ENCODE data around the gene MFSD11.
"Not testable (repeated sequence)": the region's sequence is repeated elsewhere in the genome, so short reads cannot be mapped to it uniquely, and the experiment has no call there.

Gene MFSD11

DNA sequence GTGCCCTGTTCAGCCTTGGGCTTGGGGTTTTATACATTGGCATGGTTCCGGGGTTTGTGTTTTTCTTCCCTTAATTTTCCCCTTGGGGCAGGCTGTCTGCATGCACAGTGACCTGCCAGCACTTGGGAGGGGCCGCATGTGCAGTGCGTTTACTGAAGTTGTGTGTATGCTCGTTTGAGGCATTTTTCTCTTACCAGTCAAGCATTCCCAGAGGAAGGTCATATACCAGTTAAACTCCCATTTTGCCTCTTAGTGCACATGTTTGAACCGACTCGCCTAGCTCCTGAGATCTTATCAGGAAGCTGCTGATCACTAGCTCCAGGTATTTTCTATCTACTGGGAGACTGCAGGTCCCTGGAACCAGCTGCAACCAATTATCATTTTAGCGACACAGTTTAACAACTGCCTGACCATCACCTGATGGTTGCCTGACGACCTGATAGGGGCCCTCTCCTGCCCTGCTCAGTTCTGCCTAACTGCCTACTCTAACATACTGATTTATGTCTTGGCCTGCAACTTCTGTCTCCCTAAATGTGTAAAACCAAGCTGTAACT, 51.4 kb downstream of the MFSD11 start:
- DNase-seq (ENCODE audit: low read depth, low spot score): no peak
- no peak overlapping the region for H3K27ac ChIP-seq

DNA sequence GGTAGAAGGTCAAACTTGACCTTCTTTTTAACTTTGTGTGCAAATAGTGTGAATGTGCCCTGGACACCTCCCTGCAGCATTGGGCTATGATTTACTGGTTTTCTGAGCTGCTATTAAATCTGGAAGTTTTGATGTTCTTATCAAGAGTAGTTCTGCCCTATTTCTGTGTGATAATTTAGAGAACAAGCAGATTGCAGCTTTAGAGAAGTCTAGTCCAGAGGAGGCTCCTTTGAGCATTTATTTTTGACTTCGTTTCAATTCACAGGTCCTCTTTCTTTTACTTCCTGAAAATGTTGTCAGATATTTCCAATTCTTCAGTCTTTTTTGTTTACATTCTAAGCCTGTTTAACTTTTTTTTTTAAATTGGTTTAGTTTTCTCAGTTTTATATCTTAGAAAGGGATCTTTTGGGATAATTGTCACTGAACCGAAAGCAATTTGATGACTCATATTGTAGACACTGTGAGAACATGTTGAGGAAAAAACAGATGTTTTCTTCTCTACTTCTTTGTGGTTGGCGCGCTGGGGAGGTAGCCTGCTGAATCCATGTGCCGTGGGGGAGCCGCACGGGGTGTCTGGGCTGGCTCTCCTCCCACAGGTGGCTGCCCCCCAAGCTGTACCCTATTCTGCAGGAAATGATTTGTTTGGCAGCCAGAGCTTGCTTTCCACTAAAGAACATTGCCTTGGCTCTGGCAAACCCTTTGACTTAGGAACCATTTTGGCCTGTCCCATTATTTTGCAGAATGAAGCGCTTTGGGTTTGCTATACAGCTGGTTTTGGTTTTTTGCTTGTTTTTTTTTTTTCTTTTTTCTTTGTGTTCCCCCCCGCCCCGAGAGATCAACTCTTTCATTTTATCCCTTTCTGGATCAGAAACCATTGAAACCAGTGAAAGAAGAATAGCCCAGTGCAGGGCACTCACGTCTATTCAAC, 53.4 kb downstream of the MFSD11 start:
- no peak overlapping the region for H3K27ac ChIP-seq
- no peak for DNase-seq (ENCODE audit: low read depth, low spot score)

DNA sequence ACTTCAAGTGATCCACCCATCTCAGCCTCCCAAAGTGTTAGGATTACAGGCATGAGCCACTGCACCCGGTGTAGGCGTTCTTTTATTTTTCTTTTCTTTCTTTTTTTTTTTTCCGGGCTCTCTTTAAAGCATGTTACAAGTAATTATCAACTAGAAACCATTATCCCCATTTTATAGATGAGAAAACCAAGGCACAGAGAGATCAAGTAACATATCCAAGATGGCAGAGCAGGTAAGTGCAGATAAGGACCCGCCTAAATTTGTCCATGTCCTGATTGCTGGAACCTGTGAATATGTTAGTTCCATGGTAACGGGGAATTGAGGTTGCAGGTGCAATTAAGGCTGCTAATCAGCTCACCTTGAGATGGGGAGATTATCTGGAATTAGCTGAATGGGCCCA, 54.4 kb downstream of the MFSD11 start:
- H3K27ac ChIP-seq: no peak overlapping the region
- DNase-seq (ENCODE audit: low read depth, low spot score): no peak

DNA sequence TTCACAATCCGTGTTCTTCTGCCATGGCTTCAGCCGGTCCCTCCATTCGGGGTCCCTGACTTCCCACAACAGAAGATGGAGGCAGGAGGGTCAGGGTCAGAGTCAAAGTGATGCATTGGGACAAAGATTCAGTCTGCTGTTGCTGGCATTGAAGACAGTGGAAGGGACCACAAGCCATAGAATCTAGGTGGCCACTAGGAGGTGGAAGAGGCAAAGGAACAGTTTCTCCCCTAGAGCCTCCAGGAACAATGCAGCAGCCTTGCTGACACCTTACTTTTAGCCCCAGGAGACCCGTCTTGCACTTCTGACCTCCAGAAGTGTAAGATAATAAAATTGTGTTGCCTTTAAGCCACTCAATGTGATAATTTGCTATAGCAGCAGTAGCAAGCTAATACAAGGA, 55.9 kb downstream of the MFSD11 start:
- DNase-seq (ENCODE audit: low read depth, low spot score): no peak
- no peak overlapping the region for H3K27ac ChIP-seq

DNA sequence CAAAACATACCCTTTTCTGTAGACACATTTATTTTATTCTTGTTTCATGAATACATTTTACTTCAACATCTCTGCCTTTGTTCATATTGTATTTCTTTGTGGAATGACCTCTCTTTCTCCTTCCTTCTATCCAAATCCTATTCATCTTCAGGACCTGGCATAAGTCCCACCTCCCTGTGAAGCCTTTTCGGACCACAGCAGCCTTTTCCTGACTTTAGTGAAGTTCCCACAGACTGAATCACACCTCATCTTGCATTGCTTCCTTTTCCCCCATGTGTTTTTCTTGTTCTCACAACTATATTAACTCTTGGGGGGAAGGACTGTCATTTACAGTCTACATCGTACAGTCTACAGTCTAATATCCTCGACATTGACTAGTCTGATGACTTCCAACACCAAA, 58.2 kb downstream of the MFSD11 start:
- H3K27ac ChIP-seq: no peak overlapping the region

DNA sequence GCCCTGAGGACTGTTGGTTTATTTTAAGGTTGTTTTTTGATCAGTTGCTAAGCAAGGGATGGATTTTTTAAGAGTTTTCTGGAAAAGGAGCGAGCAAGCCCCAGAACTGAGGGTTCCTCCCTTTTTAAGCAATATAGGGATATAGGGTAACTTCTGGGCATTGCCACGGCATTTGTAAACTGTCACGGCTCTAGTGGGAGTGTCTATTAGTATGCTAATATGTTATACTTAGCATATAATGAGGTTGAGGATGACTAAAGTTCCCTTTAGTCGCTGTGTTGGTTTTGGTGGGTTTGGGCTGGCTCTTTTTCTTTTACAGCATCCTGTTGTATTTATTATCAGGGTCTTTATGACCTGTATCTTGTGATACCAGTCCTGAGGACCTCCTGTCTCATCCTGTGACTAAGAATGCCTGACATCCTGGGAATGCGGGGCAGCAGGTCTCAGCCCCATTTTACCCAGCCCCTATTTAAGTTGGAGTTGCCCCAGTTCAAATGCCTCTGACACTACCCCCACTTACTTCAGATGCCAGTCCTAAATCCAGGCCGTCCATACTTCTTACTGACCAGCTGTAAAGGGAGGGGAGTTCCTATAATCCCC, 59.4 kb downstream of the MFSD11 start:
- H3K27ac ChIP-seq: no peak overlapping the region
- DNase-seq (ENCODE audit: low read depth, low spot score): no peak

More for the DNA sequence above, 58.2 kb downstream of the MFSD11 start:
- no peak for DNase-seq (ENCODE audit: low read depth, low spot score)

DNA sequence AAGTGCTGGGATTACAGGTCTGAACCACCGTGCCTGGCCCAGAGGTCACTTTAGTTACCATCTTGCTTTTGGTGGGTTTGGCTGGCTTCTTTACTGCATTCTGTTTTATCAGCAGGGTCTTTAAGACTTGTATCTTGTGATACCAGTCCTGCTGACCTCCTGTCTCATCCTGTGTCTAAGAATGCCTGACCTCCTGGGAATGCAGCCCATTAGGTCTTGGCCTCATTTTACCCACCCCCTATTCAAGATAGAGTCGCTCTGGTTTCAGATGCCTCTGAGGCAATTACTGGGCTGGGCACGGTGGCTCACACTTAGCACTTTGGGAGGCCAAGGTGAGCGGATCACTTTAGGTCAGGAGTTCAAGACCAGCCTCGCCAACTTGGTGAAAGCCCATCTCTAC, 63.8 kb downstream of the MFSD11 start:
- H3K27ac ChIP-seq: no peak overlapping the region
- DNase-seq (ENCODE audit: low read depth, low spot score): no peak

DNA sequence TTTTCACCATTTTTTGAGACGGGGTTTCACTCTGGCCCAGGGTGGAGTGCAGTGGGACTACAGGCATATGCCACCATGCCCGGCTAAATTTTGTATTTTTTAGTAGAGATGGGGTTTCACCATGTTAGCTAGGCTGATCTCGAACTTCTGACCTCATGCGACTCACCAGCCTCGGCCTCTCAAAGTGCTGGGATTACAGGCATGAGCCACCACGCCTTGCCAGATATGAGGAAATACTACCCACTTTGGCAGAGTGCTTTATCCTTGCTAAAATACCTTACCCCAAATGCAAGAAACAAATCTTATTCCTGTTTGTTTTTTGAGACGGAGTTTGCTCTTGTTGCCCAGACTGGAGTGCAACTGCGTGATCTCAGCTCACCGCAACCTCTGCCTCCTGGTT, 67.4 kb downstream of the MFSD11 start:
- no peak for DNase-seq (ENCODE audit: low read depth, low spot score)
- H3K27ac ChIP-seq: no peak overlapping the region

DNA sequence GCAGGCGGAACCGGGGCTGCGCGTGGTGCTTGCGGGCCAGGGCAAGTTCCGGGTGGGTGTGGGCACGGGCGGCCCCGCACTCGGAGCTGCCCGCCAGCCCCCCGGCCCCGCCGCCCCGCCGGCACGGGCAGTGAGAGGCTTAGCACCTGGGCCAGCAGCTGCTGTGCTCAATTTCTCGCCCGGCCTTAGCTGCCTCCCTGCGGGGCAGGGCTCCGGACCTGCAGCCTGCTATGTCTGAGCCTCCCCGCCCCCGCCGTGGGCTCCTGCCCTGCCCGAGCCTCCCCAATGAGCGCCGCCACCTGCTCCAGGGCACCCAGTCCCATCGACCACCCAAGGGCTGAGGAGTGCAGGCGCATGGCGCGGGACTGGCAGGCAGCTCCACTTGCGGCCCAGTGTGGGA, 68.2 kb downstream of the MFSD11 start:
- not testable (repeated sequence) for DNase-seq (ENCODE audit: low read depth, low spot score)

DNA sequence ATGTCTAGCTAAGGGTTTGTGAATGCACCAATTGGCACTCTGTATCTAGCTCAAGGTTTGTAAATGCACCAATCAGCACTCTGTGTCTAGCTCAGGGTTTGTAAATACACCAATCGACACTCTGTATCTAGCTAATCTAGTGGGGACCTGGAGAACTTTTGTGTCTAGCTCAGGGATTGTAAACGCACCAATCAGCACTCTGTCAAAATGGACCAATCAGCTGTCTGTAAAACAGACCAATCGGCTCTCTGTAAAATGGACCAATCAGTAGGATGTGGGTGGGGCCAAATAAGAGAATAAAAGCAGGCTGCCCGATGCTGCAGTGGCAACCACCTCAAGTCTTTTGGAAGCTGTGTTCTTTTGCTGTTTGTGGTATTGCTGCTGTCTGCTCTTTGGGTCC, 68.8 kb downstream of the MFSD11 start:
- not testable (repeated sequence) for DNase-seq (ENCODE audit: low read depth, low spot score); H3K27ac ChIP-seq

More for the DNA sequence above, 68.2 kb downstream of the MFSD11 start:
- H3K27ac ChIP-seq: not testable (repeated sequence)

DNA sequence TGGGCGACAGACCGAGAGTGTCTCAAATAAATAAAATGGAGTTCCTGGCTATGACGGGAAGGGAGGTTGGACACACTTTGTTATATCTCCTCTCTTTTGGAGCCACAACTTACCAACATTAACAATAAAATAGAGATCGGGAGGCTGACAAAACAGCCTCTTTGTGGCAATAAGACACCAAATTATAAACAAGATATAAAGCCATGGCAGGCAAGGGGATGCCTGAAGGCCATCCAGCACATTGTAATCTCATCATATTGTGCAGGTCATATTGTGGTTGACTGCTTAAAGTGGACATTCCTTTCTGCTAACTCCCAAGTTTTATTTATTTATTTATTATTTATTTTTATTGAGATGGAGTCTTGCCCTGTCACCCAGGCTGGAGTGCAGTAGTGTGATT, 70.4 kb downstream of the MFSD11 start:
- no peak overlapping the region for H3K27ac ChIP-seq

DNA sequence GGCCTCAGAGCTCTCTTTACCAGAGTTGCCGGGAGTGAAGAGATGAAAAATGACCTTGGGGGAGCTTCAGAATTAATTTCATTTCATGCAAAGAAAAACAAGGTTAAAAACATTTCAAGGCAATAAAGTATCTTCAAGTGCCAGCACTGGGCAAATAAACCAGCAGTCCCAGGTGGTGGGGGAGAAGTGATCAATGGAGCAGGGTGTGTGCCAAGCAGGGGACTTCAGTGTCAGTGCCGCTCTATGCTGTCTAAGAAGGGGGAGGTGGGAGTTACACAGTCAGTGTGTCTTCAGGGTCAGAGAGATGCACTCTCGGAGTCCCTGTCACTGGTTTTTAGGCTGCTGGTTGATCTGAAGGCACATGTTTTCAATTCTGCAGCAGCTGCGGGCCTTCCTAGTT, 73.0 kb downstream of the MFSD11 start:
- H3K27ac ChIP-seq: no peak overlapping the region
- no peak for DNase-seq (ENCODE audit: low read depth, low spot score)

More for the DNA sequence above, 70.4 kb downstream of the MFSD11 start:
- no peak for DNase-seq (ENCODE audit: low read depth, low spot score)

DNA sequence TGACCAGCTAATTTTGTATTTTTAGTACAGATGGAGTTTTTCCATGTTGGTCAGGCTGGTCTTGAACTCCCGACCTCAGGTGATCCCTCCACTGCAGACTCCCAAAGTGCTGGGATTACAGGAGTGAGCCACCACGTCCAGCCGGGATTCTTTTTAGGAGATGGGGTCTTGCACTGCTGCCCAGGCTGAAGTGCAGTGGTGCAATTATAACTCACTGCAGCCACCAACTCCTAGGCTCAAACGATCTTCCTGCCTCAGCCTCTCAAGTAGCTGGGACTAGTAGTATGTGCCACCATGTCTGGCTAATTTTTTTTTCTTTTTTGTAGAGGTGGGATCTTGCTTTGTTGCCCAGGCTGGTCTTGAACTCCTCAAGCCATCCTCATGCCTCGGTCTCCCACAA, 73.9 kb downstream of the MFSD11 start:
- DNase-seq (ENCODE audit: low read depth, low spot score): no peak
- no peak overlapping the region for H3K27ac ChIP-seq

DNA sequence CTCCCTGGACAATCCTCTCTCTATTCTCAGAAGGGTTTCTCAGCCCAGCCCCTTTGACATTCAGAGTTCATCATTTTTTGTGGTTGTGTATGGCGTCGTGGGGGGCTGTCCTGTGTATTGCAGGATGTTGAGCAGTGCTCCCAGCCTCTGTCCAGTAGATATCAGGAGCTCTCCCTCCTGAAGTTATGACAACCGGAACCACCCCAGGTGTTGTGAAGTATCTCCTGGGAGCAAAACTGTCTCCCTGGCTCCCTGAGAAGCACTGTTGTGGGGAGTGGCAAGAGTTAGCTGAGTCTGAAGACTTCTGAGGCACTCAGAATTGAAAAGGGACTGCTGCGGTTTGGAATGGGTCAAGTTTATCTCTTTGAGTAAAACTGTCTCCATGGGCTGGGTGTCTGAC, 74.3 kb downstream of the MFSD11 start:
- no peak for DNase-seq (ENCODE audit: low read depth, low spot score)
- H3K27ac ChIP-seq: no peak overlapping the region

DNA sequence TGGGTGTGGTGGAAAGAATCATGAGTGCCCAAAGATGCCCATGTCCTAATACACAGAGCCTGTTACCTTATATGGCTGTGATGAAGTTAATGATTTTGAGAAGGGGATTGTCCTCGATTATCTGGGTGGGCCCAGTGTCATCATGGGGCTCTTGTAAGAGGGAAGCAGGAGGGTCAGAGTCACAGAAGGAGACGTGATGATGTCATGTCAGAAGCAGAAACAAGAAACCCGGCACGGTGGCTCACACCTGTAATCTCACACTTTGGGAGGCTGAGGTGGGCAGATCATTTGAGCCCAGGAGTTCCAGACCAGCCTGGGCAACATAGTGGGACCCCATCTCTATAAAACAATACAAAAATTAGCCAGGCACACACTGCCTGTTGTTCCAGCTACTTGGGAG, 75.0 kb downstream of the MFSD11 start:
- DNase-seq (ENCODE audit: low read depth, low spot score): no peak
- H3K27ac ChIP-seq: no peak overlapping the region

DNA sequence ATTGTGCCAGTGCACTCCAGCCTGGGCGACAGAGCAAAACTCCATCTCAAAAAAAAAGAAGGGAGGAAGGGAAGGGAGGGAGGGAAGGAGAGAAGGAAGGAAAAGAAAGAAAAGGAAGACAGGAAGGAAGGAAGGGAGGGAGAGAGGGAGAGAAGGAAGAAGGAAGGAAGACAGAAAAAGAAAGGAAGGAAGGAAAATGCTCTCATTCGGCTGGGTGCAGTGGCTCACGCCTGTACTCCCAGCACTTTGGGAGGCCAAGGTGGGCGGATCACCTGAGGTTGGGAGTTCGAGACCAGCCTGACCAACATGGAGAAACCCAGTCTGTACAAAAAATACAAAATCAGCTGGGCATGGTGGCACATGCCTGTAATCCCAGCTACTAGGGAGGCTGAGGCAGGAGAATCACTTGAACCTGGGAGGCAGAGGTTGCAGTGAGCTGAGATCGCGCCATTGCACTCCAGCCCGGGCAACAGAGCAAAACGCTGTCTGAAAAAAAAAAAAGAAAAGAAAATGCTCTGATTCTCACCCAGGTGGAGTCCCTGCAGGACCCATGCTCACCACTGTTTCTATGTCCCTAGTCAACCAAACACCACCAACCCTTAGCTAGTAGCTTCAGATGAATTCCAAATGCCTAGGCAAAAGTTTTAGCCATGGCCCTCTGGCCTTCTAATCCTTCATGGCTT, 78.1 kb downstream of the MFSD11 start:
- not testable (repeated sequence) for H3K27ac ChIP-seq

DNA sequence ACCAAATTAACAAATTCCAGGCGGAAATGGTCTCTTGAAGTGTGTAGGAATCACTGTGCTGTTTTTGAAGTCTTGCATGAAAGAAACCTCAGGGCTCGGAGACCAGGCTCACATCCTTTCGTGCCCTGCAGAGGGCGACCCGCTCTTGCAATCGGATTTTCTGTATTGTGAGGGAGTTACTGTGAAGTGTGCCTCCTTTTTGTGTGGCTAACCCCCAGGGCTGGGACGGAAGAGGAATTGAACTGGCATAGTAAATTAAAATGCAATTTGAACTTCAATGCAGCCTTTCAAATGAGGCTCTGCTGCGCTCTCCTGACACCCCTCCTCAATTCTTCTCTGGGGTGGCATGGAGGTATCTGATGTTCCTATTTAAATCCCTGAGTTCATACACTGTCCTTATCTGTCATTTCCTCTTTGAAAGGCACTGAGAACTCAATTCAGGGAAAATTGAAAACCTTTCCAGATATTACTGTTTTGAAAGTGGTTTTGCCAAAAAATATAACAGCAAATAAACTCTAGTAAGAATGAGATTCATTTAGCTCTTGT, 78.7 kb downstream of the MFSD11 start:
- H3K27ac ChIP-seq: no peak overlapping the region
- DNase-seq (ENCODE audit: low read depth, low spot score): no peak

More for the DNA sequence above, 78.1 kb downstream of the MFSD11 start:
- not testable (repeated sequence) for DNase-seq (ENCODE audit: low read depth, low spot score)

DNA sequence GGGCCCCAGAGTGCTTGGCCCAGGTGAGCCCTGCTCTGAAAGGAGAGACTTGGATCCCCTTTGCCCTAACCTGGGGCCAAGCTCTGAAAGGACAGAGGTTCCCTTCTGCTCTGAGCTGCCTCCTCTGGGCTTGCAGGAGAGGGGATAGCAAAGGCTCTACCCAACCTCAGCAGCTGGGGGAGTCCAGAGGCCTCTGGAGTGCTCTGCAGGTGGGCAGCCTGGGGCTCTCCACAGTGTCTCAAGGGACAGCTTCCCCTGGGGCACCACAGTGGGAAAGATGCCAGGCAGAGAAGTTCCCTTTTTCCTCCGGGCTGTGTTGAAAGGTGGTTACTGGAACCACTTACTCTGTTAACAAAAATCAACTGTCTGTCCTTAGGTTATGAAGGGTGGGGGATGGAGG, 82.1 kb downstream of the MFSD11 start:
- DNase-seq (ENCODE audit: low read depth, low spot score): no peak
- H3K27ac ChIP-seq: no peak overlapping the region

DNA sequence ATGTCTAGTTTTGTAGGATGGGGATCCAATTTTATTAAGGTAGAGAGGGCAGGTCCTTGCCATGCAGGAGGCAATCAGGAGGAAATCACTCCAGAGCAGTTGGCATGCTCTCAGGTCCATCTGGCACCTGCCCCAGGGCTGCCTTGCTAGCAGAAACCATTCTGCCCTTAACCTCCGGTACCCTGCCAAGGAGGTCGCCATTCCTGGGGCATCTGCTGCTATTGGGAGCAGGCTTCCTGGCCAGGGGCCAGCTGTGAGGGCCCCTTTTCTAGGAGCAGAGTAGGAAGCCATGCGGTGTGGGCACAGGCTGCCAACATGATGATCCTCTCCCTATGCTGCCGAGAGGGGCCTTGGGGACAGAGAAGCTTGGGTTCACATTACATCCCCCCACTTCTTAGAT, 82.6 kb downstream of the MFSD11 start:
- no peak overlapping the region for H3K27ac ChIP-seq
- DNase-seq (ENCODE audit: low read depth, low spot score): no peak

DNA sequence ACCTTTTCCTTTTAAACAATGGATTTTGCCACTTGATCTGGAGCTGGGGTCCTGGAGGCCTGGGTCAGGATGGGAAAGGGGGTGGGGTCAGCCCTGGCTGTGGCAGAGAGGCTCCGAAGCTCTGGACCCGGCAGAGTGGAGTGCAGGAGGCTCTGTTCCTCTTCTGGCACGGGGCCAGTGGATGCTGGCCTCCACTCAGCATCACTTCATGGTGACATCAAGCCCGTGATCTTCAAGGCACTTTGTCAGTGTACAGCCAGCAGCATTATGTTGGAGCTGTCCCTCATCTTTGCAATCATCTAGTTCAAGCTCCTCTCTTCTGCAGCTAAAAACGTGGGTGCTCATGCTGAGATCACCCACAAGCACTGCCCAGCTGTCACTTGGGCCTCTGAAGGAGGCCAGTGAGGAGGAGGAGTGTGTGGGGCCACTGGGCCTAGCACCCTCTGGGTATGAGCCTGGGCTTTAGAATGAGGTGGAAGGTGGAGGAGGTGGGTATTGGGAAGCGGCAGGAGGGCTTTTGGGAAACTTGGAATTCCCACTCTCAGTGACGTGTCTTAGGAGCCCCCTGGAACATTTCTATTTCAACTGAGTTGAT, 84.4 kb downstream of the MFSD11 start:
- H3K27ac ChIP-seq: no peak overlapping the region
- DNase-seq (ENCODE audit: low read depth, low spot score): no peak
